Measurements from ENCODE around the gene CHCHD4. TPM values are rescaled to one million over a fixed set of nuclear protein-coding genes. Genes with fewer than 3 reads are reported as not detected.

Gene CHCHD4
- total and polyA plus RNA-seq, 2 of the 13 experiments (the other 11 are each of a cell fraction or from before 2014, with no cell fraction given) = 15.8 to 24.1 TPM

GRCh38 chr3:14125193-14126016, 735 bp upstream of the CHCHD4 start (continued):
- TF ChIP-seq ZHX1 (CRISPR knock-in tag; IDR thresholded peaks at IDR 0.05; ENCODE audit: low read depth) (no peak), LCORL (IDR thresholded peaks at IDR 0.05) (no peak), LCORL (CRISPR knock-in tag; IDR thresholded peaks at IDR 0.05) (no peak), NCOR1 (IDR thresholded peaks at IDR 0.05; ENCODE audit: borderline replicate concordance, low read length) (no peak), ZFP36L2 (CRISPR knock-in tag; IDR thresholded peaks at IDR 0.05) (no peak), PAX8 (CRISPR knock-in tag; IDR thresholded peaks at IDR 0.05; ENCODE audit: borderline replicate concordance) (no peak), ZNF691 (CRISPR knock-in tag; IDR thresholded peaks at IDR 0.05; ENCODE audit: borderline replicate concordance, low read depth) (0 out of 2 replicates have a peak, but pooled peaks have one; percentile 31), SMAD3 (CRISPR knock-in tag; IDR thresholded peaks at IDR 0.05) (no peak), SRSF4 (IDR thresholded peaks at IDR 0.05; ENCODE audit: low read depth, low read length, poor library complexity, severe bottlenecking) (no peak), PHF5A (CRISPR knock-in tag; IDR thresholded peaks at IDR 0.05; ENCODE audit: low read depth, unreplicated experiment) (no peak), KAT2B (IDR thresholded peaks at IDR 0.05; ENCODE audit: borderline replicate concordance, low read depth, low read length) (no peak), NR3C1 (CRISPR knock-in tag; IDR thresholded peaks at IDR 0.05) (no peak), ZXDC (CRISPR knock-in tag; IDR thresholded peaks at IDR 0.05) (no peak), BATF2 (CRISPR knock-in tag; IDR thresholded peaks at IDR 0.05) (peak; percentile 39; the same call in 1 of the 2 replicates), ZNF878 (CRISPR knock-in tag; IDR thresholded peaks at IDR 0.05) (no peak), ZNF124 (CRISPR knock-in tag; IDR thresholded peaks at IDR 0.05) (no peak), FOXK1 (CRISPR knock-in tag; IDR thresholded peaks at IDR 0.05; ENCODE audit: borderline replicate concordance, low read depth) (no peak), MXI1 (IDR thresholded peaks at IDR 0.05; ENCODE audit: borderline replicate concordance, low read depth, low read length) (no peak; the same call in 2 of the 3 replicates), ZSCAN30 (CRISPR knock-in tag; IDR thresholded peaks at IDR 0.05) (no peak), TEAD2 (CRISPR knock-in tag; IDR thresholded peaks at IDR 0.05) (no peak), SMARCE1 (IDR thresholded peaks at IDR 0.05; ENCODE audit: borderline replicate concordance) (no peak)
